Globus pallidus (tissue), 1 donor: Measurements from ENCODE around the gene RGL3.
"Not testable (repeated sequence)": the region's sequence is repeated elsewhere in the genome, so short reads cannot be mapped to it uniquely, and the experiment has no call there.

Experiments
- DNase-seq: peaks from one replicate; pipeline ENCODE4 v3.0.0-alpha.2; 2015; ENCODE audit warnings: low spot score

RGL3 gene, protein sequence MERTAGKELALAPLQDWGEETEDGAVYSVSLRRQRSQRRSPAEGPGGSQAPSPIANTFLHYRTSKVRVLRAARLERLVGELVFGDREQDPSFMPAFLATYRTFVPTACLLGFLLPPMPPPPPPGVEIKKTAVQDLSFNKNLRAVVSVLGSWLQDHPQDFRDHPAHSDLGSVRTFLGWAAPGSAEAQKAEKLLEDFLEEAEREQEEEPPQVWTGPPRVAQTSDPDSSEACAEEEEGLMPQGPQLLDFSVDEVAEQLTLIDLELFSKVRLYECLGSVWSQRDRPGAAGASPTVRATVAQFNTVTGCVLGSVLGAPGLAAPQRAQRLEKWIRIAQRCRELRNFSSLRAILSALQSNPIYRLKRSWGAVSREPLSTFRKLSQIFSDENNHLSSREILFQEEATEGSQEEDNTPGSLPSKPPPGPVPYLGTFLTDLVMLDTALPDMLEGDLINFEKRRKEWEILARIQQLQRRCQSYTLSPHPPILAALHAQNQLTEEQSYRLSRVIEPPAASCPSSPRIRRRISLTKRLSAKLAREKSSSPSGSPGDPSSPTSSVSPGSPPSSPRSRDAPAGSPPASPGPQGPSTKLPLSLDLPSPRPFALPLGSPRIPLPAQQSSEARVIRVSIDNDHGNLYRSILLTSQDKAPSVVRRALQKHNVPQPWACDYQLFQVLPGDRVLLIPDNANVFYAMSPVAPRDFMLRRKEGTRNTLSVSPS

DNA sequence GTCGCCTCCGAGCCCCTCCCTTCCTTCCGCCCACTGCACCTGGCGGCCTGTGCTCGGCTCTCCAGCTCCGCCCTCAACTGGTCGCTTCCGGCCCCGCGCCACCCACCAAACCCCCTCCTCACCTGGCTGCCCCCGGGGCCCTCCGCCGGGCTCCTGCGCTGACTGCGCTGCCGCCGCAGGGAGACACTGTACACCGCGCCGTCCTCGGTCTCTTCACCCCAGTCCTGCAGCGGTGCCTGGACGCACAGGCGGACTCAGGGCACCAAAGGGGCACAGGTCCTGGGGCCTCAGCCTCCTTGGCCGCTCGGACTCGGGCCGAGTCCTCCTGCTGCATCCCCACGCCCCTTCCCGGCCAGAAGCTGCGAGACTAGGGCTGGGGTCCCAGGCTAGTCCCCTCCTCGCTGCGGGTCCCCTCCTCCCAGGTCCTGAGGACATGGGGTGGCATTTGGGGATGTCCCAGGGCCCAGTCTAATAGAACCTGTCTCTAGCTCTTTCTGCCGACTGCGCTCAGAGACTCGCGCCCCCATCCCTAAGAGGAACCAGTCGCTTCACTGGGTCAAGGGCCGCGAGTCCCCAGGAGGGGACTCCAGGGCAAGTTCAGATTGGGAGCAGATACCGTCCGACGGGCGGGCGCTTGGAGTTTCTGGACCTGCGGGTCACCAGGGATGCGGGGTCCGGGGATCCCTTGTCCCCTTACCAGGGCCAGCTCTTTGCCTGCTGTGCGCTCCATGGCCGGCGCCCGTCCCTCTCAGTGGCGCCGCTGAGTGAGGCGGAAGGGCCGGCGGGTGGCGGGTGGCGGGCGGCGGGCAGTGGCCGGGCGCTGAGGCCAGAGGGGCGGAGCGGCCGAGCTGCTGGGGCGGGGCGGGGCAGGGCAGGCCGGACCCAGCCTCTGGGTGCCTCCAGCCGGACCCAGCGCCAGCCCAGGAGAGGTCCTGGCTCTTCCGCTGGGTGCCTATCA, at the start of gene RGL3:
Gene RGL3 (minus strand): TSS at position 766 of the 958 bp plus-strand sequence. CDS start 36 bp downstream, at position 730.
- no peak for DNase-seq

DNA sequence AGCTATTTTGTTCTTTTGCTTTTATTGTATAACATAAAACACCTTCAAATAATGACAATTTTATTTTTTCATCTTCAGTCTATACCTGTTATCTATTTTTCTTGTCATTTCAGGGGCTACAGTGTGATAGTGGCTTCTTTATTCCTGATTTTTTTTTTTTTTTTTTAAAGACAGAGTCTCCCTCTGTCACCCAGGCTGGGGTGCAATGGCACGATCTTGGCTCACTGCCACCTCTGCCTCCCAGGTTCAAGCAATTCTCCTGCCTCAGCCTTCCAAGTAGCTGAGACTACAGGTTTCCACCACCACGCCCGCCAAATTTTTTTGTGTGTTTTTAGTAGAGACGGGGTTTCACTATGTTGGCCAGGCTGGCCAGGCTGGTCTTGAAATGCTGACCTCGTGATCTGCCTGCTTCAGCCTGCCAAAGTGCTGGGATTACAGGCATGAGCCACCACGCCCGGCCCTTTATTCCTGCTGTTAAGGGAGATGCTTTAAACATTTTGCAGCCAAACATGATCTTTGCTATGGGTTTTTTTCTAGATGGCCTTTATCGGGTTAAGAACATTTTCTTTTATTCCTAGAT, 49.2 kb upstream of the RGL3 start:
- DNase-seq = not testable (repeated sequence)

GRCh38 chr19:11465600-11465999, 46.5 kb upstream of the RGL3 start:
- DNase-seq = no peak

DNA sequence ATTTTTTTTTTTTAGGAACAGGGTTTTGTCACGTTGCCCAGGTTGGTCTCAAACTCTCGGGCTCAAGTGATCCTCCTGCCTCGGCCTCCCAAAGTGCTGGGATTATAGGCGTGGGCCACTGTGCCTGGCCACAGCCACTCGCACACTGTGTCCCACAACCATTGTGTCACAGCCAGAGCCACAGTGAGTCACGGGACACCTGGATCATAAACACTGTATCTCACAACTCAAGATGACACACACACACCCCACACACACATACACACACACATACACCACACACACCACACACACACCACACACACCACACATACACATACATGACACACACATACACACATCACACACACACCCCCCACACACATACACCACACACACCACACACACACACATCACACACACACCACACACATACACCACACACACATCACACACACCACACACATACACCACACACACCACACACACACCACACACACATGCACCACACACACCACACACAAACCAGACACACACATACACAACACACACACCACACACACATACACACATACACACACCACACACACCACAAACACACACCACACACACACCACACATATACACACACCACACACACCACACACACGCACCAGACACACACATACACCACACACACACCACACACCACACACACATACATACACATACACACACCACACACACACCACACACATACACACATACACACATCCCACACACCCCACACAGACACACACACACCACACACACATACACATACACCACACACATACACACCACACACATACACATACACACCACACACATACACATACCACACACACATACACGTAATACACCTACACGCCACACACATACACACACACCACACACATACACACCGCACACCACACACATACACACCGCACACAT, 45.5 kb upstream of the RGL3 start:
- DNase-seq = no peak

- DNase-seq = no peak
Measured at GRCh38 chr19:11463391-11463790, 44.3 kb upstream of the RGL3 start.

DNA sequence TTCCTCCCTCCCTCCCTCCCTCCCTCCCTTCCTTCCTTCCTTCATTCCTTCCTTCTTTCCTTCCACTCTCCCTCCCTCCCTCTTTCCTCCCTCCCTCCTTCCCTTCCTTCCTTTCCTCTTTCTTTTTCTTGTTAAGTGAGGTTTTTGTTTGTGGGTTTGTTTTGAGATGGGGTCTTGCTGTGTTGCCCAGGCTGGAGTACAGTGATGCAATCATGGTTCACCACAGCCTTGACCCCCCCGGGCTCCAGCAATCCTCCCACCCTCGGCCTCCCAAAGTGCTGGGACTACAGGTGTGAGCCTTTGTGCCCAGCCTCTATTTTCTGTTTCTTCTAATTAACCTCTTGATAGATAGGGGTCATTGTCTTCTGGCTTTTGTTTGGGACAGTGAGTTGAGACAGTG, 42.3 kb upstream of the RGL3 start:
- no peak for DNase-seq

- DNase-seq = no peak
Measured at GRCh38 chr19:11460207-11460606, 41.1 kb upstream of the RGL3 start.

GRCh38 chr19:11458912-11459311, 39.8 kb upstream of the RGL3 start:
- not testable (repeated sequence) for DNase-seq

- DNase-seq = no peak
Measured at GRCh38 chr19:11458236-11458900, 39.3 kb upstream of the RGL3 start.

- DNase-seq = no peak
Measured at GRCh38 chr19:11457831-11458230, 38.7 kb upstream of the RGL3 start.

DNA sequence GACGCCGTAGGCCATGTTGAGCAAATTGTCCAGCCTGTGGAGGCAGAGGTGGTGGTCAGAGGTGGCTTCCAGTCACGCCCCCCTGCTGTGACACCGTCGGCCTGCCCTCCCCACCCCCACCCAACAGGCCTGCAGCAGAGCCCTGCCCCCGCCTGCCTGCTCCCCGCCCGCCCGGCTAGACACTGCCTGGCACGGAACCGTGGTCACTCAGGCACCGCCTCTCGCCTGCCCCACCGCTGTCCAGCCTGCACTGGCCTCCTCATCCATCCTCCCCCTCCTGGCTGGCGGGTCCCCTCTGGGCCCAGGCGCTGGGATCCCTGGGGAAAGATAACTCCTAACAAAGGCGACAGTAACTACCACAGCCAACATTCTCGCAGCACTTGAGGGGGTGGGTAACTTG, 38.0 kb upstream of the RGL3 start:
- peak; percentile 96 for DNase-seq

- DNase-seq = no peak
Measured at GRCh38 chr19:11456659-11457058, 37.5 kb upstream of the RGL3 start.

- not testable (repeated sequence) for DNase-seq
Measured at GRCh38 chr19:11455233-11455554, 36.1 kb upstream of the RGL3 start.

GRCh38 chr19:11453468-11454341, 34.6 kb upstream of the RGL3 start:
- no peak for DNase-seq

DNA sequence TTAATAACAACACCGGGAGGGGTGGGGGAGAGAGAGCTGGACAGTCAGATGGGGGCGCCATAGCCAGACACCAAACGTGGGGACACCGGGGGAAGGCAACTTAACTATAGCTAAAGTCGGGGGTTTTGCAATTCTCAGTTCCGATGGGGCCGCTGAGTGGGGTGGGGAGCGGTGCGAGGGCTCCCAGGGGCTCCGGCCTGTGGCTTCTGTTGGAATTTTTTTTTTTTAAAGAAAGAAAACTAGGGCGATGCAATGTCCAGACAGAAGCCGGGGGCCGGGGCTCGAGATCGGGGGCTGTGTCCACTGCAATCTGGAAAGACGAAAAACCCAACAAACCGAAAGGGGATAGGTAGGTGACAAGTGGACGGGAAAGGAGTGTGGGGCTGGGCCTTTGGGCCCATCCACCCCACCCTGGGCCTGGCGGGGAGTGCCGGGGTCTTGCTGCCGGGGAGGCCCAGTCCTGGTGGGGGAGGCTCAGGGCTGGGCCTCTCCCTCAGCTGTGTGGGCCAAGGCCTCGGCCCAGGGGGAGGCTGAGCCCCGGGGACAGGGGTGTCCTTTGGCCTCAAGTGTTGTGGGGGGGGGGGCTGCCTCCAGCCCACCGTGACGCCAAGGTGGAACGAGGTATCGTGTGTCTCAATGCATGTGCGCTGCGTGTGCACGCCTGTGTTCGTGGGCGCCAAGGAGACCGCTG, 33.7 kb upstream of the RGL3 start:
- DNase-seq = no peak

DNA sequence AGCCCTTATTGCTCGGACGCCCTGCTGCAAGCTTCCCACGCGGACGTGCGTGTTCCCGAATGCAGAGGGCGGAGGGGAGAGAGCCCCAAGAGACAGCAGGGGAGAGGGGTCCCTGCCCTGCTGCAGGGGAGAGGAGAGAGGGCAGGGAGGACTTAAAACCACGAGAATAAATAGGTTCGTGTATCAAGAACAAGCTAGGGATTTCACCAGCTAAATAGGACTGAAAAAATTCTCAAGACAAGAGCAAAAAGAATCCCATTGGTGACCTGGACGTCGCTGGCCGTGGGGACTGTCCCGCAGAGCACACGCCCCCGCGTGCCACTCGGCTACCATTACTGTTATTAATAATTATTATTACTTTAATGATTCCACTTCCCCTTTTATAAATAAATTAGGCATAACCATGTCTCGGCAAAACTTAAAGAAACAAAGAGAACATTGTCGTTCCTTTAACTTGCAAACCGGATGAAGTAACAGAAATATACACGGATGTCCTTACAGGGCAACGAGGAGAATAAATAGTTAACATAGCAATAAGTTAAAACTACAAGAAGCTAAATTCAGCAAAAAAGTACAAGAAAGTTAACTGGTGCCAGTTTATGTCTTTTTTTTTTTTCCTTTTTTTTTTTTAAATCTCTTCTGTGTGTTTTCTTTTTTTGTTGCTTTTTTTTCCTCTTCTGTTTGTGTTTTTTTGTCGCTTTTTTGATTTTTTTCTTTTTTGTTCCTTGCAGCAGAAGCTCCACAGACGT, 32.9 kb upstream of the RGL3 start:
- DNase-seq = no peak

DNA sequence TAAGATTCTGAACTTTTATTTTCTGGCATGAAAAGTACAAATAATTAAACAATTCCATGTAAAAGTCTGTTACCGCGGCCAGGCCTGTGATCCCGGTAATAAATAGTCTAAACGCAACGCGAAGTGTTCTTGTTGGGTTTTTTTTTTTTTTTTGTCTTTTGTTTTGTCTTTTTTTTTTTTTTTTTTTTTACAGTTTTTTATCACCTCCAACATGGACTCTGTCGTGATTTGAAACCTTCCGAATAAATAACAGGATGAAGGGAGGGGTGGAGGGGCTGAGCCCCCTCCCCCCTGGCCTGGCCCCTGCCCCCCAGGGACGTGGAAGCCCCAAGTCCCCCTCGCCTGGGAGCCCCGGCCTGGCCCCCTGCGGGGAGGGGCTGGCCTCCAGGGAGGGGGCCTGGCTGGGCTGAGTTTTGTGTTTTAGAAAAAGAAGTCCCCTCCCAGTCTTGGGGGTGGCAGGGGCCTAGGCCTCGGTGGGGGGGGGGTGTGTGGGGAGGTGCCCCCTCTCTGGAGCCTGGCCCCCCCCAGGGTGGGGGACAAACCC, 32.3 kb upstream of the RGL3 start:
- no peak for DNase-seq
